GM12891 (cell line): ENCODE results near the gene RIN2.

Experiments
- PAX5 ChIP-seq: IDR thresholded peaks from 2 replicates; pipeline ENCODE4 v1.6.1; 2011; ENCODE audit warnings: low read length, moderate library complexity, mild to moderate bottlenecking; ENCODE audit not compliant: insufficient read depth, severe bottlenecking
- POLR2A ChIP-seq: IDR thresholded peaks from 2 replicates; pipeline ENCODE4 v1.6.1; 2011; ENCODE audit warnings: low read depth, low read length, control low read depth
- POLR2AphosphoS5 ChIP-seq: IDR thresholded peaks from 2 replicates; pipeline ENCODE4 v1.6.1; 2011; ENCODE audit warnings: low read depth, low read length, control low read depth
- SPI1 ChIP-seq: IDR thresholded peaks from 2 replicates; pipeline ENCODE4 v1.6.1; 2011; ENCODE audit warnings: low read depth, low read length, control low read depth

- no peak for TF ChIP-seq POLR2A
- no peak for TF ChIP-seq POLR2AphosphoS5
- TF ChIP-seq SPI1 = no peak
- TF ChIP-seq PAX5 = no peak
These were observed 13.0 kb upstream of the RIN2 start for GRCh38 chr20:19745106-19745505.
